ENCODE measurements around the gene FRMD4A.
A peak's percentile ranks its signal among the peaks of the same experiment; 100 is the strongest.
"Not testable (repeated sequence)": the region's sequence is repeated elsewhere in the genome, so short reads cannot be mapped to it uniquely, and the experiment has no call there.

The FRMD4A gene

GRCh38 chr10:13770760-13771493 is 559.8 kb downstream of the FRMD4A start:
- DNase-seq, result no peak

- no peak for DNase-seq
Measured at GRCh38 chr10:13769946-13770345, 560.8 kb downstream of the FRMD4A start.

GRCh38 chr10:13767676-13768178 is 563.0 kb downstream of the FRMD4A start:
- no peak for DNase-seq

GRCh38 chr10:13767148-13767547 is 563.6 kb downstream of the FRMD4A start:
- DNase-seq, result not testable (repeated sequence)

GRCh38 chr10:13765641-13766341 is 564.9 kb downstream of the FRMD4A start:
- DNase-seq, result no peak

DNA sequence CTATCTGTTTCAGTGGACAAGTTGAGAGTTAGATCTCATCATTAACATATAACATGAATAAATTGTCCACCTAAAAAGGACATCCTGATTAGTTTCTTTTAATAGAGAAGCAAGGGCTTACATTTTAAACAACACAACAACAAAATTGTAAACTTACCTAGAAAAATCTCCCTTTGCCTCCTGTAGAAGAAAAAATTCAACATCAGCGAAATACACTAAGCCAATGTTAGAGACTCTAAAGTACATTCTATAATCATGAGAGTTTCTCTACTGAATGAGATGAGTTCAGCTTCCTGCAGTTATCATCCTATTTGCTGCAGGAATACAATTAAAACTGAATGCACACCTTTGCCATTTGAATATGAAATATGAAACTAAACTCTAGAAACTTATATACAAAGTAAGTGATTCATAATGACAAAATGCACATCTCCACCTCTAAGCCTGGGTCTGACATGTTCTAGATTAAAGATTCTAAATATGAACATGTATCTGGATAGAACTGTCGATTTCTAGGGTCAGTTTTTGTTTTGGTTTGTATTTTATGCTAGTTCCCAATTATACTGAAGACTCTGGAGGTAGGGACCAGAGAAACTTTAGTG is 569.1 kb downstream of the FRMD4A start:
- no peak for DNase-seq

DNA sequence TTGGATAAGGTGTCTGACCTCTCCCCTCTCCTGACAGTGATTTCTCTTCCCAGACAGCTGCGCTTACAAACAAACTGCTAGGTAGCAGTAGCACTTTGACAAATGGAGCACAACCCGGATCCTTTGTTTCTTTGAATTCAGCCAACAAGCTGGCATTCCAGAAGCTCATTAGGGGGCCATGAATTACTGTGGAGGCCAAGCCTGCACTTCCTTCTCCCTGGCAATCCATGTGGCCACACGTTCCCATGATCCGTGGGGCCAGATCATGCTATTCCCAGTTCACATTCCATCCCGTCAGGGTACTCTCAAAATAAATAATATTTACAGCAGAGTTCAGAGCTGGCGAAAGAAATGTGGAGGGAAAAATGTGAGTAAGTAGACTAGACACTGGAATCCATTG is 571.6 kb downstream of the FRMD4A start:
- peak; percentile 89 for DNase-seq

- DNase-seq, result no peak
Measured at GRCh38 chr10:13758756-13759155, 572.0 kb downstream of the FRMD4A start.

- peak; percentile 82 for DNase-seq
Measured at GRCh38 chr10:13758312-13758711, 572.4 kb downstream of the FRMD4A start.

- no peak for DNase-seq
Measured at GRCh38 chr10:13754277-13754676, 576.4 kb downstream of the FRMD4A start.

DNA sequence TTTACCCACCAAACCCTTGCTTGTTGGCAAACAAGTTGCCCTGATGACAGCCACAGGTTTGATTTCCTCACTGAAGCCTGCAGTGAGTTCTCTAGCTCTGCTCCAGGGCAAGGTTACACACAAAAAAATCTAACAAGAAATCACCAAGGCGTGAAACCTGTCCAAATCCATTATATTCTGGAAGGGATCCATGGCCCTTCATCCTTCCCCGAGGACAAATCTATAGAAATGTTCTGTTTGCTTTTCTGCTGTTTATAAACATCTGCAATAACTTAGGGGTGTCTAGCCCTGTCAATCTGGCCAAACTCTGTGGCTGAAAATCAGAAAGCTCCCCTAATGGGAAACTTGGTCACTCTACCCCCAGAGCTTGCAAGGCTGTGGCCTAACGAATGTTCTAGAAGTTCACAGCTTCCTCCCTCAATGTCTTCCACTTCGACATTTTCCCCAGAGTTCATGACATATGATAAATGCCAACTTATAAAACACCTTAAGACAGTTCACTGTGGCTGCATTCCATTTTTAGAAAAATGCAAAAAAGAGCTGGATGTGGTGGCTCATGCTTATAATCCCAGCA is 579.4 kb downstream of the FRMD4A start:
- DNase-seq, result no peak

- DNase-seq, result no peak
Measured at GRCh38 chr10:13750299-13751190, 580.2 kb downstream of the FRMD4A start.

DNA sequence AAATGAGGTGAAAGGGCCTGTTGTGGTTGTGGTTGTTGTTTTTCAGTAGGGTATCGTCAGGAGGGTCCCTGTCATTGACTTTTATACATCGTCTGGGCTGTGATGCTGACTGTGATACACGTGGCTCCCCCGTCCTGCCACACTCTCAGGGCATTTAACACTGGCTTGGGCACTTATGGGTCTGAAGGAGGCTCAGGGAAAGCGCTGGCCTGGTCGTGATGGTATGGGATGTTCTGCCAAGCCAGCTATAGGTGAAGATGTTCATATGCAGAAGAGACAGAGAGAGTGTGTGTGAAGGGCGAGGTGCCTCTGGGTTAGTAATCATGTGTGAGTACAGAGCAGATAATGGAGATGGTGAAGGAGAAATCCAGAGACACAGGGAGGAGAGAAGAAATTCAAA is 585.5 kb downstream of the FRMD4A start:
- DNase-seq, result no peak

DNA sequence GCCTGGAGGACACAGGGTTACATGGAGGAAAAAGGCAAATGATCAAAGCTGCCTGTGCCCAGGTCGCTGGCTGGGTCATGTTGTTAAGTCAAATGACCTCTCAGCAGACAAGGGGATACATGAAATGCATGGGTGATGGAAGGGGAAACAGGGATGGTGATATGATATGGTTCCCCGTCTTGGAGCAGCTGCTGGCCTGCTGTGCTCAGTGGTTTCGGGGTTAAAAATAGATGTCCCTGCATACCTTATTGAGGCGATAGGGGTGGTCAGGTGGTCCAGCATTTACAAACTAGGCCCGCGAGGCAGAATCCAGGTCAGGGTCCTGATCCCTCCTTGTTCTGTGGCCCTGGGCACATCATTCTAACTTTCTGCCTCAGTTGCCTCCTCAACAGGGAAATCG is 586.8 kb downstream of the FRMD4A start:
- DNase-seq, result no peak

GRCh38 chr10:13743101-13743693 is 587.5 kb downstream of the FRMD4A start:
- no peak for DNase-seq

DNA sequence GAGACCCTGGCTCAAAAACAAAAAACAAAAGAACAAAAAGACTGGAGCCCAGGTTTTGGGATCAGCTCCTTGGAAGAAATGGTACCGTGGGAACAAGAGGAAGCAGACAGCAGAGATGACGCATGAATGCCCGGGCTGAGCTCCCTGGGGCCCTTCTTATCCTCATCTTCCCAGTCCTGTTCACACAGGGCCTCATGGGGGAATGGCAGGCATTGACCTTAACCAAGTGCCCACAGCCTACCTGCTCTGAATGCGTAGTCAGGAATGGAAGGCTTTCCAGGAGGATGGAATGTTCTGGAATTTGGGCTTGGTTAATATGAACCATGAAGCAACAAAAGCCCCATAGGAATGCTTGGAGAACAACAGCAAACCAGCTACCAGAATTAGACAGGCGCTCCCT is 589.3 kb downstream of the FRMD4A start:
- DNase-seq, result no peak

GRCh38 chr10:13740461-13740860 is 590.3 kb downstream of the FRMD4A start:
- DNase-seq, result no peak

GRCh38 chr10:13739183-13739582 is 591.5 kb downstream of the FRMD4A start:
- no peak for DNase-seq

DNA sequence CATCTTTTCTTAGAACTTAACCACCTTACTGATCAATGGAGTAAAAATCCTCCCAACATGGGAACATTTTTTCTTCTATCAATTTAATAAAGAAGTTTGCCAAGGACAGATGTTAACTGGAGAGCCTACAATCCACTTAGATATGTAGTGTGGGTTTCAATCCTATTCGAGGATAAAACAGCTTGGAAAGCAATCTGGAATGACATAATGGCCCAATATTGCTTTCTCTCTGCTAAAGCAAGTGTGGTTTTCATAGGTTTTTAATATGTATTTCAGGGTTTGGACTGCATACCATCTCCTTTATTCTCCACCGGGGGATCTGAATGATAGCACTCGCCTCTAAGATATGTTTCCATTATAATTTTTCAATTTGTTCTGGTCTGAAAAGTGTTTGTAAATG is 594.2 kb downstream of the FRMD4A start:
- no peak for DNase-seq

DNA sequence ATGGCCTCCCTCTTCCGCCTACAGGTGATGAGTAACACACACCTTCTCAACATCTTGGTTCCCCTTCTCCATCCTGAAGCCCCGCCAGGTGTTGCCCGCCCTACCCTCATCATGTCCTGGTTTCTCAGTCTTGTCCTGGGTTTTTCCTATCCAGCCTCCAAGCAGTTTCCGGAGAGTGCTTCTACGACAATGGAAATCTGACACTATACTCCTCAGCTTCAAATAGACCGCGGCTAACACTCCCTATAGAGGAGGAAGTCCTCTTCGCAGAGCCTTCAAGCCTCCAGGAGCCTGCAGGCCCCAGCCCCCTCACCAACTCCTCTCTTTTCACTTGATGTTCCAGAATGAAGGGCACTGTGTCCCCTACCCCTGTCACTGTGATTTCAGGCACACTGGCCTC is 596.6 kb downstream of the FRMD4A start:
- no peak for DNase-seq

GRCh38 chr10:13733071-13733470 is 597.7 kb downstream of the FRMD4A start:
- no peak for DNase-seq

GRCh38 chr10:13732465-13732881 is 598.3 kb downstream of the FRMD4A start:
- peak; percentile 22 for DNase-seq

Data from NCI-H1694 (cell line).